Measurements from ENCODE around the gene SUMO3. TPM values are rescaled to one million over a fixed set of nuclear protein-coding genes. Genes with fewer than 3 reads are reported as not detected.
"Not testable (repeated sequence)": the region's sequence is repeated elsewhere in the genome, so short reads cannot be mapped to it uniquely, and the experiment has no call there.

The SUMO3 gene
- total RNA-seq, 4 donors from 2014 or later: 41.7 to 56.2 (median 53.7) TPM

GRCh38 chr21:44834951-44835646 lies 17.2 kb upstream of the SUMO3 start:
- H3K36me3 ChIP-seq: no peaks in the 10 kb centered on the region
- peaks cover 0 to 8% (median 3%) of the 10 kb centered on the region in 3 donors for H3K4me1 ChIP-seq
- WGBS, 2 donors (ENCODE audit: low coverage in 1 of 2): 77% methylated on average over 7 of the region's 29 CpGs; no CpG with 5 or more reads in 1 of the 2 donors
- no peak overlapping the region for H3K27ac ChIP-seq
- no peak for ATAC-seq
- TF ChIP-seq POLR2A (IDR thresholded peaks at IDR 0.05): no peak
- no peak for TF ChIP-seq EP300 (IDR thresholded peaks at IDR 0.05)
- TF ChIP-seq POLR2AphosphoS5 (IDR thresholded peaks at IDR 0.05): no peak
- TF ChIP-seq, protein P1, sequence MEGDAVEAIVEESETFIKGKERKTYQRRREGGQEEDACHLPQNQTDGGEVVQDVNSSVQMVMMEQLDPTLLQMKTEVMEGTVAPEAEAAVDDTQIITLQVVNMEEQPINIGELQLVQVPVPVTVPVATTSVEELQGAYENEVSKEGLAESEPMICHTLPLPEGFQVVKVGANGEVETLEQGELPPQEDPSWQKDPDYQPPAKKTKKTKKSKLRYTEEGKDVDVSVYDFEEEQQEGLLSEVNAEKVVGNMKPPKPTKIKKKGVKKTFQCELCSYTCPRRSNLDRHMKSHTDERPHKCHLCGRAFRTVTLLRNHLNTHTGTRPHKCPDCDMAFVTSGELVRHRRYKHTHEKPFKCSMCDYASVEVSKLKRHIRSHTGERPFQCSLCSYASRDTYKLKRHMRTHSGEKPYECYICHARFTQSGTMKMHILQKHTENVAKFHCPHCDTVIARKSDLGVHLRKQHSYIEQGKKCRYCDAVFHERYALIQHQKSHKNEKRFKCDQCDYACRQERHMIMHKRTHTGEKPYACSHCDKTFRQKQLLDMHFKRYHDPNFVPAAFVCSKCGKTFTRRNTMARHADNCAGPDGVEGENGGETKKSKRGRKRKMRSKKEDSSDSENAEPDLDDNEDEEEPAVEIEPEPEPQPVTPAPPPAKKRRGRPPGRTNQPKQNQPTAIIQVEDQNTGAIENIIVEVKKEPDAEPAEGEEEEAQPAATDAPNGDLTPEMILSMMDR (IDR thresholded peaks at IDR 0.05): no peak
- no peaks in the 10 kb centered on the region for H3K27me3 ChIP-seq
- no peak overlapping the region for H3K4me3 ChIP-seq
- H3K9me3 ChIP-seq: no peaks in the 10 kb centered on the region

DNA sequence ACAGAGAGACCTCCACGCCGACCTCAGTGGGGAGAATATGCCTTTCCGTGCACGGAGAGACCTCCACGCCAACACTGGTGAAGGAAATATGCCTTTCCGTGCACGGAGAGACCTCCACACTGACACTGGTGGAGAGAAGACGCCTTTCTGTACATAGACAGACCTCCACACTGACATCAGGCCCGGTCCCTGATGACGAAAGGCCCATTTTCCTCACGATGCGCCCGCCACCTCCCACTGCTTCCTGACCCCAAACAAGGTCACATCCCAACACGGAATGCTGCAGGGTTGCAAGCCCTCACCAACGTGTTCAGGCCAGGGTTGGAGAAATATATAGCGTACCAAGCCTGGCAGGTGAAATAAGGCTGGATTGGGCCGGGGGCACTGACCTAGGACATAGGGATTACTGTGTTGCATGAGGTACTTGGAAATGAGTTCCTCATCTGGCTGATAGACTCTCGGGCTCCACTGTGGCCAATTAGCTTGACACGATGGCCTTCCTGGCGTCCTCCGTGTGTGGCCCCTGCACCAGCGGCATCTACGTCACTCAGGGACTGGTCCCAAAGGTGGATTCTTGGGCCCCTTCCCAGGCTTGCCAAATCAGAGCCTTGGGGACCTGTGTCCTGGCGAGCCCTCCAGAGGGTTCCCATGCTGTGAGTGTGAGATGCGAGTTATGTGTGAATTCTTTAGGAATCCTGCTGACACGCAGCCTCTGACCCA lies 16.5 kb upstream of the SUMO3 start:
- ATAC-seq: no peak
- Histone ChIP-seq H3K4me3 (no peak overlapping the region), H3K36me3 (no peaks in the 10 kb centered on the region), H3K9me3 (peaks cover 0 to under 1% (median 0%) of the 10 kb centered on the region in 3 donors), H3K27me3 (no peaks in the 10 kb centered on the region), H3K4me1 (peaks cover 0 to 8% (median 3%) of the 10 kb centered on the region in 3 donors), H3K27ac (no peak overlapping the region)
- 89 to 93% methylated on average over 3 to 19 of the region's 26 CpGs for WGBS, 2 donors (ENCODE audit: low coverage in 1 of 2)
- TF ChIP-seq EP300 (IDR thresholded peaks at IDR 0.05) (no peak), POLR2A (IDR thresholded peaks at IDR 0.05) (no peak), POLR2AphosphoS5 (IDR thresholded peaks at IDR 0.05) (no peak)
- TF ChIP-seq, protein P1 (IDR thresholded peaks at IDR 0.05): no peak

DNA sequence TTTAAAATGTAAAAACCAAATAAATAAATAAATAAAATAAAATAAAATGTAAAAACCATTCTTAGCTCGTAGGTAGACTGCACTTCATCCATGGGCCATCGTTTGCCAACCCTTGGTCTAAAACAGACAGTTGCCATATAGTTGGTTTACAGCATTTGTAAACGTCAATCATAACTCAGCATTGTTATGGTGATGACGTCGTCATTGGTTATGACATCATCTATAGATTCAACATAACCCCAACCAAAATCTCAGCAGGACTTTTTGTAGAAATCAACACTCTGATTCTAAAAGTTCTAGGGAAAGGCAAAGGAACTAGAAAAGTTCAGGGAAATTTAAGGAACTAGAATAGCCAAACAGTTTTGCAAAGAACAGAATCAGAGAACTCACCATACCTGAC lies 15.8 kb upstream of the SUMO3 start:
- TF ChIP-seq POLR2A (IDR thresholded peaks at IDR 0.05): no peak
- Histone ChIP-seq H3K27ac (no peak overlapping the region), H3K9me3 (peaks cover 0 to 8% (median 0%) of the 10 kb centered on the region in 3 donors), H3K27me3 (no peaks in the 10 kb centered on the region), H3K4me1 (peaks cover 0 to 8% (median 3%) of the 10 kb centered on the region in 3 donors), H3K4me3 (no peak overlapping the region), H3K36me3 (no peaks in the 10 kb centered on the region)
- ATAC-seq: no peak
- WGBS, 2 donors (ENCODE audit: low coverage in 1 of 2): 62 to 79% methylated on average over 5 of the region's 5 CpGs

DNA sequence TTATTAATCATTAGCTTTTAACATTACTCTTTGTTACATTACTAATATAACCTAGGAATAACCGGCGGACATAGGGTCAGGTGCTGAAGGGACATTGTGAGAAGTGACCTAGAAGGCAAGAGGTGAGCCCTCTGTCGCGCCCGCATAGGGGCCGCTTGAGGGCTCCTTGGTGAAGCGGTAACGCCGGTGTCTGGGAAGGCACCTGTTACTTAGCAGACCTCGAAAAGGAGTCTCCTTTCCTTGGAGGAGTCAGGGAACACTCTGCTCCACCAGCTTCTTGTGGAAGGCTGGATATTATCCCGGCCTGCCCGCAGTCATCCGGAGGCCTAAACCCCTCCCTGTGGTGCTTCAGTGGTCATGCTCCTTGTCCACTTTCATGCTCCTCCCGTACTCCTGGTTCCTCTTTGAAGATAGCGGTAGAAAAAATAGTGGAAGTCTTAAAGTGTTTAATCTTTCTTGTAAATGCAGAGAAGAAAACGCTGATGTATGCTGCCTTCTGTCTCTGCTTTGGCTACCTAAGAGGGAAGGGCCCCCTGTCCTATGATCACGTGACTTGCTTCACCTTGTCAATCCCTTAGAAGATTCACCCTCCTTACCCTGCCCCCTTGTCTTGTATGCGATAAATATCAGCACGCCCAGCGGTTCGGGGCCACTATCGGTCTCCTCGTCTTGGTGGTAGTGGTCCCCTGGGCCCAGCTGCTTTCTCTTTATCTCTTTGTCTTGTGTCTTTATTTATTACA lies 14.8 kb upstream of the SUMO3 start:
- not testable (repeated sequence) for H3K4me1 ChIP-seq

DNA sequence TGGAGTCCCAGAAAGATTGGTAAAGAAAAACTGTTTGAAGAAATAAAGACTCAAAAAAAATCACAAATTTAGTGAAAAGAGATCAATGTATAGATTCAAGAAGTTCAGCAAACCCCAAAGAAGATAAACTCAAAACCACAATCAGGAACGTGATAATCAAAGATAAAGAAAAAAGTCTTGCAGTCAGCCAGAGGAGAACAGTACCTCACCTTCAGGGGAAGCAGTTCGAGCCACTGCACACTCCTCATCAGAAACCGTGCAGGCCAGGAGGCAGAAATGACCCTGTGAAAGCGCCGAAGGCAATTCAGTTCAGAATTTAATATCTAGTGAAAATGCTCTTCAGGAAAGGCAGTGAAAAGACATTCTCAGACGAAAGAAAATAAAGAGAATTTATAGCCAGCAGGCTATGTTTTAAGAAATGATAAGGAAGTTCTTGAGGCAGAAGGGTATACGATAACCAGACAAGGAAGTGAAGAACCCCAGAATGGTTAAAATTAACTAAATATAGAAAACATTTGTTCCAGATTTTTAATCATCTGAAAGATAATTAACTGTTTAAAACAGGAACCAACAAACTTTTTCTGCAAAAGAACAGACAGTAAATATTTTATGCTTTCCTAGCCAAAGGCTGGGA lies 13.5 kb upstream of the SUMO3 start:
- Histone ChIP-seq H3K36me3 (no peaks in the 10 kb centered on the region), H3K27ac (no peak overlapping the region), H3K4me3 (no peak overlapping the region), H3K27me3 (no peaks in the 10 kb centered on the region), H3K4me1 (peaks cover 0 to under 1% (median 0%) of the 10 kb centered on the region in 3 donors), H3K9me3 (peaks cover 0 to 24% (median 0%) of the 10 kb centered on the region in 3 donors)
- no peak for ATAC-seq
- TF ChIP-seq, protein P1 (IDR thresholded peaks at IDR 0.05): no peak
- TF ChIP-seq EP300 (IDR thresholded peaks at IDR 0.05): no peak
- no peak for TF ChIP-seq POLR2A (IDR thresholded peaks at IDR 0.05)
- no peak for TF ChIP-seq POLR2AphosphoS5 (IDR thresholded peaks at IDR 0.05)
- WGBS, 2 donors (ENCODE audit: low coverage in 1 of 2): 35 to 43% methylated on average over 2 to 7 of the region's 7 CpGs

More for the DNA sequence above, 14.8 kb upstream of the SUMO3 start:
- not testable (repeated sequence) for H3K4me3 ChIP-seq, H3K27me3 ChIP-seq, ATAC-seq, H3K27ac ChIP-seq, H3K36me3 ChIP-seq
- WGBS, 2 donors (ENCODE audit: low coverage in 1 of 2): 84 to 88% methylated on average over 13 to 20 of the region's 23 CpGs
- H3K9me3 ChIP-seq: peaks cover 0 to 18% (median 0%) of the 10 kb centered on the region in 3 donors
